Thyroid gland (tissue), 4 donors: ENCODE data around the gene AK6. TPM values are rescaled to one million over a fixed set of nuclear protein-coding genes. Genes with fewer than 3 reads are reported as not detected.

Experiments
- total RNA-seq, 4 donors: library from RNA; depleted of rRNA; stranded (reverse); fragments of >200 nt; gene quantifications; one replicate each; pipeline ENCODE4 v1.2.3, GENCODE V29; 2016

AK6 gene
- total RNA-seq, 4 donors from 2014 or later: 13.1 to 32.6 (median 23.9) TPM

Other genes starting within 250 kb of the AK6 start
- 10 to 100 TPM in 3 of 4 donors, 1 to 10 TPM in 1; 7.7 to 13.4 (median 10.9) TPM for gene CCNB1, start 202.4 kb downstream of the AK6 start, total RNA-seq
- 1 to 10 TPM in 3 of 4 donors, under 1 TPM in 1; 0.88 to 3.4 (median 1.9) TPM for gene CENPH, start 179.9 kb downstream of the AK6 start, total RNA-seq
- gene CDK7, start 134.6 kb downstream of the AK6 start, total RNA-seq: 10 to 100 TPM; 16.7 to 54.5 (median 24.1) TPM
- 10 to 100 TPM in 2 of 4 donors, 1 to 10 TPM in 2; 8.2 to 13.6 (median 9.6) TPM for gene CCDC125, start 36.7 kb downstream of the AK6 start, total RNA-seq
- gene TAF9, start within 50 bp of the AK6 start, total RNA-seq: 10 to 100 TPM; 29.2 to 41.4 (median 39.2) TPM
- 10 to 100 TPM; 20.9 to 34.9 (median 27.8) TPM for gene RAD17, start 298 bp upstream of the AK6 start, total RNA-seq
- gene MARVELD2, start 45.6 kb upstream of the AK6 start, total RNA-seq: 100 to 1,000 TPM in 1 of 4 donors, 10 to 100 TPM in 3; 61.8 to 100 (median 81.9) TPM
- gene OCLN, start 123.3 kb upstream of the AK6 start, total RNA-seq: 100 to 1,000 TPM; 148 to 248 (median 197) TPM
- 10 to 100 TPM; 39.0 to 65.4 (median 47.1) TPM for gene GTF2H2C, start 190.7 kb upstream of the AK6 start, total RNA-seq